ENCODE measurements around the gene USH2A.
A peak's percentile ranks its signal among the peaks of the same experiment; 100 is the strongest.

The USH2A gene

GRCh38 chr1:215648957-215649356, 774.3 kb downstream of the USH2A start:
- DNase-seq (ENCODE audit: low read depth, low spot score): no peak

- DNase-seq (ENCODE audit: low read depth, low spot score): no peak
Observed at GRCh38 chr1:215647738-215648137, 775.5 kb downstream of the USH2A start.

DNA sequence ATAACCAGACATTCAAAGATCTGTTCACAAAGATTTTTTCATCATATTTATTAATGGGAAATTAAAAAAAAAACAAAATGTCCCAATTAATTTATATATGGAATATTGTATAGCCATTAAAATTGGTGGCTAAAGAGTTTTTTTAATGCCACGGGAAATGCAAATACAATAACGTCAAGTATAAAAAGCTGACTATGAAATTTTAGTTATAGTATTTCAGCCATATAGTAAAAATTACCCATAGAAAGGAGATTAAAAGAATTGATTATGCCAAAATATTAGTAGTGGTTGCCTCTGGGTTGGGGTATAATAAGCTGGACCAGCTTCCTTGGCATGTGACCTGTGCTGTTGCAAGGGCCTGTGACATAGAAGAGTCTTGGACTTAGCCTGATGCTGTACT, 777.4 kb downstream of the USH2A start:
- no peak for DNase-seq (ENCODE audit: low read depth, low spot score)

GRCh38 chr1:215645182-215645581, 778.1 kb downstream of the USH2A start:
- DNase-seq (ENCODE audit: low read depth, low spot score): no peak

- DNase-seq (ENCODE audit: low read depth, low spot score): no peak
Observed at GRCh38 chr1:215643592-215644321, 779.5 kb downstream of the USH2A start.

- no peak for DNase-seq (ENCODE audit: low read depth, low spot score)
Observed at GRCh38 chr1:215640429-215641148, 782.7 kb downstream of the USH2A start.

GRCh38 chr1:215637041-215637573, 786.1 kb downstream of the USH2A start:
- peak; percentile 36 for DNase-seq (ENCODE audit: low read depth, low spot score)

DNA sequence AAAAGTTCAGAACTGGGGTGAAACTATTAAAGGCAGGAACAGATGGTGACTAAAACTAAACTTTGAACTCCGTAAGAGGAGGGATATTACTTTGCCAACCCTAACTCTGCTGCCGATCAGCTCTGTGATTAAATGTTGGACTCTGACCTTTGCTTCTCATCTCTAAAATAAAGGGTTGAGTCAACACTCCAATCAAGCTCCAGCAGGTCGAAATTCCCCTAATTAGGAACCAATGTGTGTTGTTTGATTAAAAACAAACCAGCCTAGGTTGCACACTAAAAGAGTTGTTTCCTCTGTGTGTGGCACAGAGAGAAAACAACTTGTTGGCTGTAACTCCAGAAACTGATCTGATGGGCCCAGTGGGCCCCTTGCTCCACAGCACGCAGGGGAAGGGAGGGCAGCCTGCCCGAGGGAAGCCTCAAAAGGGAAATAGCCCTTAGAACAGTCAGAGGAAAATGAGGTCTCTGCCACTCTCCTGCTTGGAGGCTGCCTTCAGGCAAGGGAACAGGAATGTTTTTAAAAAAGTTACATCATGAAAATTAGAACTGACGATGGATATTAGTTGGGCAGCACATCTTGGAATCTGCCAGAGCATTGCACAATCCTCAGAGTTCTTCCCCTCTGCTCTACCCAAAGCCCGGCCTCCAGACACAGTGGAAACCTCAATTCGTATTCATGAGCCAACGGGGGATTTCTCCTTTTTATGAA, 786.8 kb downstream of the USH2A start:
- no peak for DNase-seq (ENCODE audit: low read depth, low spot score)

- DNase-seq (ENCODE audit: low read depth, low spot score): no peak
Observed at GRCh38 chr1:215635827-215636226, 787.4 kb downstream of the USH2A start.

DNA sequence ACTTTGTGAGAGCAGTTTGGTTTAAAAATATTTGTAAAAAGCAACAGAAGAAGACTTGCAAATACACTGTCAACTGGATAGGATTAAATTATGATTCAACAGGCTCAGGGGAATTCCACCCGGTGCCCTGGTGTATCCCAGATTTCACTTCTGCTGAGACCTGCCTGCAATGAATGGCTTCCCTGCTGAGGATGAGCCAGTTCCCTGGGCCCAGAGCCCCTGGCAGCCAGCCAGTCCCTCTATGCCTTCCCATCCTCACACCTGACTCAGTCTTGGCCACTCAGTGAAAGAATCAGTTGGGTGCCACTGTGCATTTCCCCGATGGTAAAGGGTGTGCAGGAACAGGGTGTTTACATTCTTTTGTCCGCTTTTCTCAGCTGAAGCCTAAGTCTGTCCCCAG, 791.8 kb downstream of the USH2A start:
- peak; percentile 32 for DNase-seq (ENCODE audit: low read depth, low spot score)

GRCh38 chr1:215631040-215631439, 792.2 kb downstream of the USH2A start:
- DNase-seq (ENCODE audit: low read depth, low spot score): no peak

GRCh38 chr1:215625949-215626348, 797.3 kb downstream of the USH2A start:
- no peak for DNase-seq (ENCODE audit: low read depth, low spot score)

GRCh38 chr1:215623162-215623561, 800.1 kb downstream of the USH2A start:
- DNase-seq (ENCODE audit: low read depth, low spot score): no peak

DNA sequence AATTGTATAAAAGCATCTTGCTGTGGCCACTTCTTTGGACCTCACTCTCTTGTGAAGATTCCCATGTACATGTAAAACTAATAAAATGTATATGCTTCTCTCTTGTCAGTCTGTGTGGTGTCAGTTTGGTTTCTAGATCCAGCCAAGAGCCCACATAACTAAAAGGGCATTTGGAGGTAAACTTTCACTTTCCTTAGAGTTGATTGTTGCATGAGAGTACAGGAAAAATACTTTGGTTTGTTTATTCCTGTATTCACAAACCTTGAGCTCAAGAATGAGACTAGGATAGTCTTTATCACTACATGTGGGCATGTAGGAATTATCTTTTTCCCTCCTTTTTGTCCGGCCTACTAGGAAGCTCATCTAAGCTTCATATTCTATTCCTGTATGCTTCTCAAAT, 805.3 kb downstream of the USH2A start:
- DNase-seq (ENCODE audit: low read depth, low spot score): no peak

DNA sequence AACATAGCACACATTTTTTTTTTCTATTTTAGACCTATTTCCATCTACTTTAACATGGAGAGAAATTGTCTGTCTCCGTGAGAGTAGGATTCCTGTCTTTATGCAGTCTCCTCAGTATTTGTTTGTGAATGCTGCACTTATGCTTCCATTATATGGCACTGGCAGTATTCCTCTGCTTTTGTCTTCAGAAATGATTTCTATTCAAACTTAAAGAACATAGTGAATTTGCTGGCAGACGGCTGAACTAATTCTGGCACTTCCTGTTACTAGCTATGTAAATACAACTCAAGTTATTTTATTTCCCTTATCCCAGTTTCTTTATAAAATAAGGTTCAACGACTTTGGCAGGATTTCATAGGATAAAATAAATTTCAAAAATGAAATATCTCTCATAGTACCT, 810.9 kb downstream of the USH2A start:
- DNase-seq (ENCODE audit: low read depth, low spot score): no peak

DNA sequence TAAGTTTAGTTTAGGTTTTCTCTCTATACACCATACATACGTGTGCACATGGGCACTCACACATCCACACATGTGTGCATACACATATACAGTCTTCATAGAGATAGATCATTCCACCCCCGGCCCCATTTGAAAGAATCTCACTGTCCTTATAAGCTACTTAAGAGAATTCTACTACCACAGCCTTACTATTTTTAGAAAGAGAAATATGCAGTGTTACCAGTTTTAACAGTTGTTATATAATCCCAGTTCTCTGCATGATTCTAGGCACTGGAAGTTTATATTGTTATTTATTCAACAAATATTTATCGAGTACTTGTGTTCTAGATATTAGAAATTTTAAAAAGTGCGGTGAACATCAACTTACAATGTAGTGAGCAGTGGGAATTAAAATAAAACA, 814.6 kb downstream of the USH2A start:
- no peak for DNase-seq (ENCODE audit: low read depth, low spot score)

DNA sequence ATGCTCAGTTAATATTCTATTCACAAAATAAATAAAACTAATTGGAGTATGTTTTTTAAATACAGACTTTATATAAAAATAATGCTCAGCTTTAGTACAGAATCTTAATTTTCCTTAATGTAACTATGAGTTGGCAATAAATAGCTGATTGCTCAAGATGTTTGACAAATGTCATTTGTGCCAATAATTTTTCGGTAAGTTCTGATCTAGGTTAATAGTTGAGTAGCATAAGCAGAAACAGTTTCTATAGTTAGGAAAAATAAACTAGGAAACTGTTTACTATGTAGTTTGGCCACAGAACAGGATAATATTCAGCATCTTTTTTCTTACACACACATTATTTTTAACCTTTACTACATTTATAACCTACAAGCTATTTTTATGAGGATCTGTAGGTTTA, 815.8 kb downstream of the USH2A start:
- DNase-seq (ENCODE audit: low read depth, low spot score): no peak

DNA sequence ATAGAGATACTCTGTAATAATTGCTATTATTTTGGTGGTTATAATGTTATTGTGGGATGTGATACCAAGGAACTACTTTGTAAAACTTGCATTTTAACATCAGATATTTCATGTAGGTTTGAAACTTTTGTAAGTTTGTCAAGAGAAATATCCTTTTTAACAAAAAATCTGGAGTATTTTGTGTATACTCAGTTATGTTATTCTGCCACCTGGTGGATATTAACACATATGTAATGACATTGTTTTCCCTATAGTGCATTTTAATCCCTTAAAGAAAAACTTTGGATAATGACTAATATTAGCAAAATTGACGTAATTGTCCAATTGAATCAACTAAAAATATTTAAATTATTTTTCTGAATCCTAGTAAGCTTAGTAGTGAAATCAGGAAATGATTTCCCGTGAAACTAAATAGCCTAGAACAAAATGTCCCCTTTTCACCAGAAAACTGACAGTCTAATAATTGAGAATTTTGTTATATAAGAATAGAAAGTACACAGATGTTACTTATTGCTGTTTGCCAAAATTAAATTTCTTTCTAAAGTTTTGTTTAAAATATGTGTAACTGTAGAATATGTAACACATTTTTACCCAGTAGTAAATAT, 816.6 kb downstream of the USH2A start:
- no peak for DNase-seq (ENCODE audit: low read depth, low spot score)

DNA sequence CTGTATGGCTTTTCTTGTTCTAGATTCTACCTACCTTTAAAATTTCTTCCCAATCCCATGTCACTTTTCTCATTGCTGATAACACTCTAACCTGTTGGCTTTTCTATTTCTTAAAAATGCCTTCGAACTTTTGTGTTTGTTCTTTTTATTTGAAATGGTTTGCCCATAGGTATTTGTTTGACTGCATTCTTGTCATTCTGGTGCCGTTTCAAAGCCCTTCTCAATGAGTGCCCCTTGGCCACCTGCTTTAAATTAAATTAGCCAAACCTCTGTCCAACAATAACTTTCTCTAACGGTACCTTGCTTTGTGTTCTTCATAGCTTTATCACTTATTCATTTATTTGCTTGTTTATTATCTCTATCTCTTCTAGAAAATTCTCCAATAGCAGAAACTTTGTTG, 817.2 kb downstream of the USH2A start:
- DNase-seq (ENCODE audit: low read depth, low spot score): no peak

DNA sequence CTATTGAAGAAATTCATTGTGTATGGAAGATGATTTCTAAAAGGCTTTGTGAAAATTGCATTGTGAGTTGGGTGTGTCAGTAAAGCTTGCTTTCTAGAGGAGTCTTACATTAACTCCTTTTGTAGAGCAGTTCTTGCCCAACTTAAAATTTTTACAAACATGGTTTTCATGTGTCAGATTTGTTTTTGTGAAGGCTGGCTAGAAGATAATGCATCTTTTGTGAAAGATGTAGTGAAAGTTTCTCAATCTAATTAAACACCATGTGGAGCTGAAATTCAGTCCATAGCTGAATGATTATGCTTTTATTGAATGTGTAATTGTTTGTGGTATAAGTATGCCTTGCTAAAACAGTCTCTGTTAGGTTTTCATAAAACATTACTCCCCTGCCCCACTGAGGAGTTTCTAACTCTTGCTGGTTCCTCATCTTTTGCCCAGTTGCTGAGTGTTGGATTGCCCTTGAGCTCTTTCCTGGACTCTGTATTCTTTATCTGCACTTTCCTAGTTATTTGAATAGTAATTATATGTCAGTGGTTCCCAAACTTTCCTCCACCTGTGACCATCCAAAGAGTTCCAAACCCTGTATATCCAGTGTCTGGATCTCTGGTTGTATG, 818.1 kb downstream of the USH2A start:
- no peak for DNase-seq (ENCODE audit: low read depth, low spot score)

- DNase-seq (ENCODE audit: low read depth, low spot score): no peak
Observed at GRCh38 chr1:215603319-215603718, 819.9 kb downstream of the USH2A start.

DNA sequence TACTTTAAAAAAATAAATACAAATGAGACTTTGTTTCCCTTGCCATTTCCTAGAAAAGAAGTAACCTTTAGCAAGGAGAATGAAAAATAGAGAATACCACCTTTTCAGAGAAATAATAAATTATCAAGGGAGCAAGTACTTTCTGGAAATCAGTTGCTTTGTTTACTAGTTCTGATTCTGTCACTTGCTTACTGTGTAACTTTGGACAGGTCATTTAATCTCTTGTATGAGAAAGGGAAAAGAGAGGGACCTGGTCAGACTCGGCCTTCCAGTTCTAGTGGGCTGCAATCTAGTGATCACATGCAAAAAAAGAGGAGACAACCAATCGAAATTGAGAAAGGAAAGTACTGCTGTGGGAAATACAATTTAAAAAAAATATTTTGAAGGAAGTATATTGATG, 822.0 kb downstream of the USH2A start:
- no peak for DNase-seq (ENCODE audit: low read depth, low spot score)
